GM21528 (cell line): ENCODE measurements around the gene NKAPL.
"Not testable (repeated sequence)": the region's sequence is repeated elsewhere in the genome, so short reads cannot be mapped to it uniquely, and the experiment has no call there.

Experiments
- ATAC-seq: cut with Tn5 transposase; IDR thresholded peaks from one replicate; pipeline ENCODE4 v1.9.1; 2021; ENCODE audit warnings: mild to moderate bottlenecking, moderate library complexity; ENCODE audit not compliant: unreplicated experiment, low FRiP score

Gene NKAPL

GRCh38 chr6:28291573-28291972 is 32.5 kb downstream of the NKAPL start:
- no peak for ATAC-seq

GRCh38 chr6:28295326-28295725 is 36.2 kb downstream of the NKAPL start:
- no peak for ATAC-seq

- ATAC-seq: no peak
Measured at GRCh38 chr6:28296520-28297060, 37.5 kb downstream of the NKAPL start.

- peak; percentile 81 for ATAC-seq
Measured at GRCh38 chr6:28303570-28303969, 44.5 kb downstream of the NKAPL start.

- ATAC-seq: not testable (repeated sequence)
Measured at GRCh38 chr6:28306363-28306762, 47.3 kb downstream of the NKAPL start.
